H1 (cell line): ENCODE data around the gene CPNE5. TPM values are rescaled to one million over a fixed set of nuclear protein-coding genes. Genes with fewer than 3 reads are reported as not detected.

ENCODE experiments used
- CTCF ChIA-PET: fragments of 300-600 bp; sonication (Branson Sonifier 250); formaldehyde crosslinking; loops from one replicate; lab custom pipeline; 2021; ENCODE audit not compliant: partially characterized antibody; lab: Charles Lee
- POLR2A ChIA-PET: fragments of 300-600 bp; sonication (Branson Sonifier 250); formaldehyde crosslinking; loops from one replicate; lab custom pipeline; 2021; ENCODE audit warnings: inconsistent platforms; ENCODE audit not compliant: partially characterized antibody; lab: Charles Lee
- DNase-seq, 2 experiments: peaks; one replicate each; pipeline versions ENCODE4 v3.0.0 to v3.0.0-alpha.2; 2010 to 2022; ENCODE audit warnings: low spot score in 2 of 2, low read depth in 1 of 2, mixed read lengths in 1 of 2
- FAIRE-seq: peaks from 2 replicates; lab custom pipeline; 2011; peaks lifted over from hg19 to GRCh38; lab: Jason Lieb, UNC
- H2AFZ ChIP-seq: 2 replicates; pipeline ENCODE4 v1.8.1; 2012; ENCODE audit warnings: low read length, inconsistent platforms
- H2AK5ac ChIP-seq: 2 replicates; pipeline ENCODE4 v1.6.1; 2013; ENCODE audit warnings: low read depth, low read length
- H2BK120ac ChIP-seq: replicated peaks from 2 replicates; pipeline ENCODE3; 2013; ENCODE audit warnings: low read depth, low read length, inconsistent platforms
- H2BK12ac ChIP-seq: 2 replicates; pipeline ENCODE4 v1.6.1; 2013; ENCODE audit warnings: low read depth, low read length
- H2BK15ac ChIP-seq: 2 replicates; pipeline ENCODE4 v1.6.1; 2013; ENCODE audit warnings: low read length
- H2BK20ac ChIP-seq: 2 replicates; pipeline ENCODE4 v1.6.1; 2013; ENCODE audit warnings: low read length
- H2BK5ac ChIP-seq: 2 replicates; pipeline ENCODE4 v1.6.1; 2013; ENCODE audit warnings: low read depth, low read length
- H3K14ac ChIP-seq: 2 replicates; pipeline ENCODE4 v1.6.1; 2013; ENCODE audit warnings: inconsistent platforms; ENCODE audit not compliant: insufficient read length
- H3K18ac ChIP-seq: 2 replicates; pipeline ENCODE4 v1.6.1; 2013; ENCODE audit warnings: low read length; ENCODE audit errors: extremely low read depth
- H3K23ac ChIP-seq: 2 replicates; pipeline ENCODE4 v1.6.1; 2013; ENCODE audit warnings: inconsistent platforms; ENCODE audit not compliant: insufficient read length
- H3K23me2 ChIP-seq: 2 replicates; pipeline ENCODE4 v1.6.1; 2013; ENCODE audit warnings: low read depth, low read length
- H3K27ac ChIP-seq: 2 replicates; pipeline ENCODE4 v1.6.1; 2011; ENCODE audit warnings: low read depth, low read length, inconsistent platforms
- H3K27me3 ChIP-seq, 4 experiments: replicated peaks in 1 of 4; 1 replicate in 1 of 4; 2 replicates in 3 of 4; pipeline versions ENCODE4 v1.6.1 to v1.8.1; 2011 to 2013; ENCODE audit warnings: low read length in 3 of 4, mild to moderate bottlenecking in 3 of 4, inconsistent platforms in 2 of 4, mixed read lengths in 2 of 4, moderate library complexity in 1 of 4; ENCODE audit not compliant: control insufficient read depth in 3 of 4, insufficient read depth in 3 of 4; ENCODE audit errors: extremely low read depth in 1 of 4
- H3K36me3 ChIP-seq, 4 experiments: 2 replicates each; pipeline versions ENCODE4 v1.6.1 to v1.8.1; 2011 to 2013; ENCODE audit warnings: mild to moderate bottlenecking in 4 of 4, low read length in 3 of 4, moderate library complexity in 2 of 4, control low read depth in 1 of 4, inconsistent platforms in 1 of 4; ENCODE audit not compliant: insufficient read depth in 4 of 4, control insufficient read depth in 2 of 4
- H3K4ac ChIP-seq: replicated peaks from 2 replicates; pipeline ENCODE3; 2013; ENCODE audit warnings: low read length, low read depth, mixed read lengths, inconsistent platforms; ENCODE audit not compliant: insufficient read length
- H3K4me1 ChIP-seq, 4 experiments: replicated peaks in 1 of 4; 1 replicate in 1 of 4; 2 replicates in 3 of 4; pipeline versions ENCODE4 v1.6.1 to v1.8.1; 2011 to 2013; ENCODE audit warnings: low read length in 3 of 4, inconsistent platforms in 2 of 4, mixed read lengths in 1 of 4; ENCODE audit not compliant: insufficient read depth in 4 of 4, control insufficient read depth in 3 of 4
- H3K4me2 ChIP-seq, 2 experiments: 2 replicates each; pipeline versions ENCODE4 v1.6.1 to v1.8.1; 2011 to 2013; ENCODE audit warnings: low read depth in 2 of 2, low read length in 2 of 2, control low read depth in 1 of 2, inconsistent platforms in 1 of 2, mild to moderate bottlenecking in 1 of 2; ENCODE audit not compliant: insufficient read depth in 1 of 2
- H3K4me3 ChIP-seq, 4 experiments: fragments of 200-600, 300-600 bp in 1 of 4; sonication (generic), shearing (Covaris generic), sonication (Bioruptor Twin) in 1 of 4; 2 replicates each; pipeline versions ENCODE4 v1.5.1 to v1.8.1; 2011 to 2016; ENCODE audit warnings: low read length in 4 of 4, low read depth in 3 of 4, control low read depth in 2 of 4, inconsistent platforms in 2 of 4, mild to moderate bottlenecking in 2 of 4, mixed read lengths in 1 of 4, moderate library complexity in 1 of 4; ENCODE audit not compliant: insufficient read depth in 2 of 4; ENCODE audit errors: extremely low read depth in 1 of 4
- H3K56ac ChIP-seq: replicated peaks from 2 replicates; pipeline ENCODE3; 2013; ENCODE audit warnings: low read depth, mild to moderate bottlenecking, mixed read lengths, low read length, inconsistent platforms; ENCODE audit not compliant: insufficient read length
- H3K79me1 ChIP-seq: 2 replicates; pipeline ENCODE4 v1.6.1; 2013; ENCODE audit warnings: low read depth, low read length, control low read depth
- H3K79me2 ChIP-seq, 2 experiments: 2 replicates each; pipeline versions ENCODE4 v1.6.1 to v1.8.1; 2012 to 2013; ENCODE audit warnings: low read length in 2 of 2, mild to moderate bottlenecking in 2 of 2, inconsistent platforms in 1 of 2; ENCODE audit not compliant: insufficient read depth in 2 of 2, control insufficient read depth in 1 of 2
- H3K9ac ChIP-seq, 4 experiments: replicated peaks in 1 of 4; 1 replicate in 1 of 4; 2 replicates in 3 of 4; pipeline versions ENCODE4 v1.6.1 to v1.8.1; 2011 to 2013; ENCODE audit warnings: low read depth in 3 of 4, low read length in 3 of 4, control low read depth in 2 of 4, mild to moderate bottlenecking in 2 of 4, moderate library complexity in 2 of 4, inconsistent platforms in 1 of 4; ENCODE audit errors: extremely low read depth in 1 of 4
- H3K9me3 ChIP-seq, 2 experiments: 2 replicates each; pipeline versions ENCODE4 v1.6.1 to v1.8.1; 2012 to 2013; ENCODE audit warnings: mild to moderate bottlenecking in 2 of 2, moderate library complexity in 2 of 2, control low read depth in 1 of 2, inconsistent platforms in 1 of 2, low read depth in 1 of 2, low read length in 1 of 2, mixed read lengths in 1 of 2; ENCODE audit not compliant: insufficient read depth in 2 of 2
- H4K20me1 ChIP-seq, 2 experiments: replicated peaks in 1 of 2; 2 replicates each; pipeline versions ENCODE3 to v1.8.1; 2011 to 2013; ENCODE audit warnings: inconsistent platforms in 2 of 2, low read length in 2 of 2, mild to moderate bottlenecking in 1 of 2; ENCODE audit not compliant: insufficient read depth in 2 of 2, control insufficient read depth in 1 of 2
- H4K5ac ChIP-seq: 2 replicates; pipeline ENCODE4 v1.6.1; 2013; ENCODE audit warnings: low read length, low read depth, mixed read lengths, inconsistent platforms; ENCODE audit not compliant: insufficient read length
- H4K8ac ChIP-seq: 2 replicates; pipeline ENCODE4 v1.8.0; 2013; ENCODE audit warnings: mild to moderate bottlenecking, moderate library complexity, low read length, inconsistent platforms; ENCODE audit not compliant: insufficient read depth; ENCODE audit errors: extremely low read depth
- H4K91ac ChIP-seq: replicated peaks from 2 replicates; pipeline ENCODE3; 2013; ENCODE audit warnings: low read length, mixed read lengths, inconsistent platforms; ENCODE audit not compliant: insufficient read length
- BCL11A ChIP-seq, 2 experiments: IDR thresholded peaks; one replicate each; pipeline ENCODE4 v1.6.1; 2011; ENCODE audit warnings: low read depth in 2 of 2, low read length in 2 of 2, mild to moderate bottlenecking in 2 of 2
- HDAC6 ChIP-seq: IDR thresholded peaks from one replicate; pipeline ENCODE4 v1.7.1; 2012; ENCODE audit warnings: low read depth, mild to moderate bottlenecking, inconsistent platforms, low read length, moderate library complexity
- KDM5A ChIP-seq: fragments of 200-600 bp; IDR thresholded peaks from 2 replicates; pipeline ENCODE4 v1.7.1; 2012; ENCODE audit warnings: mild to moderate bottlenecking, low read length, inconsistent platforms, mixed read lengths
- NRF1 ChIP-seq: IDR thresholded peaks from 2 replicates; pipeline ENCODE4 v1.6.1; 2011; ENCODE audit warnings: mild to moderate bottlenecking, low read depth, low read length, improper control_type of control experiment
- RAD21 ChIP-seq, 2 experiments: IDR thresholded peaks in 1 of 2; conservative IDR thresholded peaks in 1 of 2; 2 replicates each; pipeline ENCODE4 v1.6.1; 2011; ENCODE audit warnings: low read depth in 2 of 2, low read length in 2 of 2, improper control_type of control experiment in 1 of 2, inconsistent platforms in 1 of 2, mild to moderate bottlenecking in 1 of 2, moderate library complexity in 1 of 2
- SIRT6 ChIP-seq: IDR thresholded peaks from one replicate; pipeline ENCODE4 v1.7.1; 2012; ENCODE audit warnings: low read length, inconsistent platforms
- SP1 ChIP-seq: IDR thresholded peaks from 2 replicates; pipeline ENCODE4 v1.6.1; 2011; ENCODE audit warnings: low read depth, low read length
- WGBS, 2 experiments: shearing (Covaris generic) in 1 of 2; methylation state at CpG; one replicate each; pipeline versions ENCODE4 v1.1.6 to v1.1.7; 2013 to 2015; ENCODE audit warnings: low lambda C conversion rate in 2 of 2, mixed read lengths in 2 of 2, inconsistent platforms in 1 of 2, low coverage in 1 of 2, missing lambda C conversion rate in 1 of 2; ENCODE audit not compliant: insufficient replicate concordance in 2 of 2, insufficient coverage in 1 of 2, insufficient read length in 1 of 2; ENCODE audit errors: extremely low coverage in 1 of 2, missing lambda C conversion rate in 1 of 2; 5-methylcytosine and 5-hydroxymethylcytosine counted together
- polyA plus RNA-seq, 7 experiments: library from polyadenylated mRNA; depleted of rRNA in 3 of 7; stranded (reverse) in 5 of 7; unstranded in 2 of 7; fragments of >200 nt in 5 of 7; fragments of 200-250 nt in 2 of 7; gene quantifications; 1 replicate in 5 of 7; 2 replicates in 1 of 7; 4 replicates in 1 of 7; pipeline versions ENCODE4 v1.2.1 to v1.2.3, GENCODE V29; 2011 to 2013; ENCODE audit warnings: missing spikeins in 2 of 7, mixed read lengths in 2 of 7
- total RNA-seq: library from RNA; stranded (reverse); fragmentation: NEBNext Ultra II Directional; extraction: Animal tissue kit (Norgen Biotek cat#: 25700); gene quantifications from 2 replicates; pipeline ENCODE4 v1.2.1, GENCODE V29; 2021

Gene CPNE5
- total and polyA plus RNA-seq, 2 of the 8 experiments (the other 6 are each of a cell fraction or from before 2014, with no cell fraction given), result 0.88 to 1.8 TPM

GRCh38 chr6:36757943-36758508 is 81.2 kb downstream of the CPNE5 start:
- H3K9me3 ChIP-seq, result no peaks in the 10 kb centered on the region
- no peaks in the 10 kb centered on the region for H3K36me3 ChIP-seq
- H4K8ac ChIP-seq, result no peak overlapping the region
- H3K56ac ChIP-seq, result no peak overlapping the region
- no peaks in the 10 kb centered on the region for H3K27me3 ChIP-seq
- DNase-seq, result no peak
- H3K14ac ChIP-seq, result no peak overlapping the region
- WGBS, 2 experiments, result 76% methylated on average over 6 of the region's 6 CpGs; no CpG with 5 or more reads in 1 of the 2 experiments
- H3K9ac ChIP-seq, result no peak overlapping the region
- no peak overlapping the region for H3K4ac ChIP-seq
- H2BK5ac ChIP-seq, result no peak overlapping the region
- H2BK12ac ChIP-seq, result no peak overlapping the region
- H3K4me2 ChIP-seq, result no peak overlapping the region
- H4K5ac ChIP-seq, result no peak overlapping the region
- H2BK15ac ChIP-seq, result no peak overlapping the region
- H3K4me3 ChIP-seq, result no peak overlapping the region
- H4K20me1 ChIP-seq, result peaks cover 0 to 2% of the 10 kb centered on the region in 2 experiments
- no peak overlapping the region for H2BK20ac ChIP-seq
- no peaks in the 10 kb centered on the region for H3K79me1 ChIP-seq
- H3K79me2 ChIP-seq, result no peaks in the 10 kb centered on the region
- FAIRE-seq, result no peak
- H3K18ac ChIP-seq, result no peak overlapping the region
- H4K91ac ChIP-seq, result no peak overlapping the region
- H2AK5ac ChIP-seq, result no peak overlapping the region
- ChIA-PET POLR2A (interaction anchor here (1.6 kb wide), 1 partner anchor 155 kb away, joined by 5 read pairs; no protein-coding TSS in a partner anchor), CTCF (interaction anchor here (0.6 to 5.3 kb wide), 30 partner anchors 8 to 272 kb away, joined by 3 to 83 read pairs (median 7); partner anchors contain the start of genes CDKN1A and PPIL1)
- H2BK120ac ChIP-seq, result no peak overlapping the region
- H3K4me1 ChIP-seq, result peaks cover 0 to 6% (median 3%) of the 10 kb centered on the region in 4 experiments; a peak in 4 of 7 replicates
- no peak overlapping the region for H2AFZ ChIP-seq
- no peaks in the 10 kb centered on the region for H3K23me2 ChIP-seq
- no peak overlapping the region for H3K27ac ChIP-seq
- no peak overlapping the region for H3K23ac ChIP-seq
- TF ChIP-seq RAD21 (IDR thresholded peaks at IDR 0.05 in 1 of 2, conservative IDR thresholded peaks at IDR 0.05 in 1 of 2; ENCODE audit: low read depth in 2 of 2, low read length in 2 of 2), result no peak
- no peak for TF ChIP-seq HDAC6
- no peak for TF ChIP-seq KDM5A
- no peak for TF ChIP-seq NRF1
- no peak for TF ChIP-seq SP1
- TF ChIP-seq SIRT6, result no peak
- no peak for TF ChIP-seq BCL11A (IDR thresholded peaks at IDR 0.05; ENCODE audit: low read depth in 2 of 2, low read length in 2 of 2)
